Adipocyte (in vitro differentiated cells): ENCODE data around the gene FREM2.

Source experiments
- DNase-seq: peaks from one replicate; pipeline ENCODE4 v3.0.0-alpha.2; 2015; ENCODE audit warnings: low read depth
- H3K27me3 ChIP-seq: replicated peaks from 2 replicates; pipeline ENCODE4 v1.7.0; 2013; ENCODE audit warnings: mild to moderate bottlenecking, low read length, moderate library complexity; ENCODE audit not compliant: control insufficient read depth, insufficient read depth
- H3K36me3 ChIP-seq: 2 replicates; pipeline ENCODE4 v1.7.0; 2013; ENCODE audit warnings: low read length, mild to moderate bottlenecking, moderate library complexity; ENCODE audit not compliant: control insufficient read depth, insufficient read depth, severe bottlenecking
- H3K4me1 ChIP-seq: 2 replicates; pipeline ENCODE4 v1.7.0; 2013; ENCODE audit warnings: mild to moderate bottlenecking, low read length, moderate library complexity; ENCODE audit not compliant: control insufficient read depth, insufficient read depth
- H3K4me3 ChIP-seq: 2 replicates; pipeline ENCODE4 v1.7.0; 2013; ENCODE audit warnings: mild to moderate bottlenecking, low read length, moderate library complexity
- H3K9ac ChIP-seq: 2 replicates; pipeline ENCODE4 v1.7.0; 2013; ENCODE audit warnings: mild to moderate bottlenecking, low read length, moderate library complexity
- H3K9me3 ChIP-seq: 2 replicates; pipeline ENCODE4 v1.7.0; 2013; ENCODE audit warnings: mild to moderate bottlenecking, low read length, moderate library complexity; ENCODE audit not compliant: control insufficient read depth

Gene FREM2

DNA sequence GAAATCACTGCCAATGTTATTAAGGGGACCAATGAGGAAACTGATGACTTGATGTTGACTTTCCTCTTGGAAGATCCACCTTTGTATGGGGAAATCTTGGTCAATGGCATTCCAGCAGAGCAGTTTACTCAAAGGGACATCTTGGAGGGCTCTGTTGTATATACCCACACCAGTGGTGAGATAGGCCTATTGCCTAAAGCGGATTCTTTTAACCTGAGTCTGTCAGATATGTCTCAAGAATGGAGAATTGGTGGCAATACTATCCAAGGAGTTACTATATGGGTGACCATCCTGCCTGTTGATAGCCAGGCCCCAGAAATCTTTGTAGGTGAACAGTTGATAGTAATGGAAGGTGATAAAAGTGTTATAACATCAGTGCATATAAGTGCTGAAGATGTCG is 3.4 kb downstream of the FREM2 start:
- Histone ChIP-seq H3K4me1 (peaks cover 16% of the 10 kb centered on the region), H3K36me3 (no peaks in the 10 kb centered on the region), H3K9ac (no peak overlapping the region), H3K4me3 (no peak overlapping the region), H3K27me3 (peaks cover 58% of the 10 kb centered on the region), H3K9me3 (no peaks in the 10 kb centered on the region)
- no peak for DNase-seq

- Histone ChIP-seq H3K36me3 (no peaks in the 10 kb centered on the region), H3K4me1 (no peaks in the 10 kb centered on the region), H3K9ac (no peak overlapping the region), H3K4me3 (no peak overlapping the region), H3K9me3 (no peaks in the 10 kb centered on the region), H3K27me3 (peaks cover 36% of the 10 kb centered on the region)
- no peak for DNase-seq
Measured at GRCh38 chr13:38693168-38693567, 6.3 kb downstream of the FREM2 start.

DNA sequence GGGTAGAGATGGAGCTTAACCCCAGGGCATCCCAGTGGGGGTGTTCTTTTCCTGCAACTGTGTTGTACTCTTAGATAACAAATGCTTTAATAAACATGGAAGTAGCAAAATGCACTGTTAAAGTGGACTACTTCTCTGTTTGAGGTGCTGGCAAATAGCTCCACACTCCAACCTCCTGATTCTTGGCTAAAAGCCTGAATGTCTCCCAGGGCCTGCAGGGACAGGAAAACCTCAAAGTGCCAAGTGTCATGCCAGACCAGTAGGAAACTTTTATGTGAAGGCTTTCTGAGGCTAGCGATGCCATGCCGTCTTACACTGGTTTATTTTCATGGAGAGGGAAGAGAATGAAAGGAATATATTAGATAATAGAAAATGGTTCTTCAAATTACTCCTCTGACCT is 6.8 kb downstream of the FREM2 start:
- Histone ChIP-seq H3K4me1 (no peaks in the 10 kb centered on the region), H3K27me3 (peaks cover 31% of the 10 kb centered on the region), H3K4me3 (no peak overlapping the region), H3K36me3 (no peaks in the 10 kb centered on the region), H3K9ac (no peak overlapping the region), H3K9me3 (no peaks in the 10 kb centered on the region)
- no peak for DNase-seq

DNA sequence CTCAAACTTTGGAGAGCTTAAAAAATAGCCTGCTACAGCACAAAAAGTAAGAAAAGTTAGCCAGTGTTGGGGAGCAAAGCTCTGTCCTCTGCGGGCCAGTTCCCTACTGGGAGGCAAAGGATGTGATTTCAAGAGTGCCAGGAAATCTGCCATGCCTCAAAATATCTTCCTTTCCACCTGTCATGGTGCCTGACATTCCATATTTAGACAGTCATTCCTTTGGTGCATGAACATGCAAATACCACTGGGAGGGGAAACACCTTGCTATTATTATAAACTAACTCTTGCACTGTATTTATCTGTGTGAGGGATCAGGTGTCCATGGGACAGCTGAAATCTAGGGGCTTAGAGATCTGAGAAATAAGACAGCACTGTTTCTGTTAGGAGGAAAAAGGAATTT is 10.3 kb downstream of the FREM2 start:
- Histone ChIP-seq H3K36me3 (no peaks in the 10 kb centered on the region), H3K27me3 (peaks cover 17% of the 10 kb centered on the region), H3K9ac (no peak overlapping the region), H3K9me3 (no peaks in the 10 kb centered on the region), H3K4me1 (no peaks in the 10 kb centered on the region), H3K4me3 (no peak overlapping the region)
- DNase-seq = no peak

- Histone ChIP-seq H3K36me3 (no peaks in the 10 kb centered on the region), H3K27me3 (peaks cover 13% of the 10 kb centered on the region), H3K9me3 (no peaks in the 10 kb centered on the region), H3K4me1 (no peaks in the 10 kb centered on the region), H3K4me3 (no peak overlapping the region), H3K9ac (no peak overlapping the region)
- DNase-seq = no peak
Measured at GRCh38 chr13:38697628-38698333, 10.9 kb downstream of the FREM2 start.

DNA sequence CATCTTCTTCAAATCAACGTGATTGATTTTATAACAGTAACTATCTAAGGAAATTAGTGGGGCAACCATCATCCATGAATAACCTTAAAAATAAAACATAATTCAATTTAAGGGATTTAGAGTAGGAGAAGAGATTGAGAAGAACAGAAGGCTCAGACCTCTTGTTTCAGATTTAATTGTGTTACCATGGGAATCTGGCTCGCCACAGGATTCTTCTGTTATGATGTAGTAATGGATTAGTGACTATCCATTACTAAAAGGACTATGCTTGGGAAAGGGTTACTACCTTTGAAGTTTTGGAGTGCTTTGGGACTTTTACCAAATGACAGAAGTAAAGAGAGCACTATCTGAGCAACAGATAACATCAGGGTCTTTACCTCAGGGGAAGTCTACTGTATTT is 13.2 kb downstream of the FREM2 start:
- Histone ChIP-seq H3K36me3 (no peaks in the 10 kb centered on the region), H3K4me3 (no peak overlapping the region), H3K9ac (no peak overlapping the region), H3K9me3 (no peaks in the 10 kb centered on the region), H3K4me1 (no peaks in the 10 kb centered on the region), H3K27me3 (peaks cover 15% of the 10 kb centered on the region)
- DNase-seq = no peak

DNA sequence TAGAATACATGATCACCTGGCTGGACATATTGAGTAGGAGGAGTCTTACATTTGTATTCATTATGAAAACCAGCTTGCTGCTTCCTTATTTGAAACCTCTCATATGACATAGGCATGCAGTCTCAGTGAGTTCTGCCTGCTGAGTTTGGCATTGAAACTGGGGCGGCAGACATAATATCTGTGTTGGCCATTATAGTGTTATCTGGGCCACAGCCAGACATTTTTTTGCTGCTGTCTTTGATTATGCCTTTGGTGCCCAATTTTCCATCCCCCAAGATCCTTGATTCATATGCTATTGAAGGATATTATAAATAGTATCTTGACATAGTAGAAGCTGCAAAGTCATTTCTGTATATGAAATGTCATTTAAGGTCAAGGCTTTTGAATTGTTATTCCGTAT is 15.8 kb downstream of the FREM2 start:
- Histone ChIP-seq H3K9ac (no peak overlapping the region), H3K4me1 (no peaks in the 10 kb centered on the region), H3K9me3 (no peaks in the 10 kb centered on the region), H3K4me3 (no peak overlapping the region), H3K36me3 (no peaks in the 10 kb centered on the region), H3K27me3 (peaks cover 9% of the 10 kb centered on the region)
- no peak for DNase-seq

- no peak for DNase-seq
- no peaks in the 10 kb centered on the region for H3K9me3 ChIP-seq
- H3K4me1 ChIP-seq = no peaks in the 10 kb centered on the region
- no peak overlapping the region for H3K9ac ChIP-seq
- peaks cover 8% of the 10 kb centered on the region for H3K27me3 ChIP-seq
- no peaks in the 10 kb centered on the region for H3K36me3 ChIP-seq
- no peak overlapping the region for H3K4me3 ChIP-seq
Measured at GRCh38 chr13:38703255-38703654, 16.4 kb downstream of the FREM2 start.

GRCh38 chr13:38705365-38705764 is 18.5 kb downstream of the FREM2 start:
- H3K36me3 ChIP-seq = no peaks in the 10 kb centered on the region
- no peak overlapping the region for H3K4me3 ChIP-seq
- H3K9ac ChIP-seq = no peak overlapping the region
- H3K9me3 ChIP-seq = no peaks in the 10 kb centered on the region
- H3K4me1 ChIP-seq = no peaks in the 10 kb centered on the region
- H3K27me3 ChIP-seq = peaks cover 8% of the 10 kb centered on the region
- DNase-seq = no peak

GRCh38 chr13:38707460-38707859 is 20.6 kb downstream of the FREM2 start:
- H3K9me3 ChIP-seq = no peaks in the 10 kb centered on the region
- DNase-seq = no peak
- no peaks in the 10 kb centered on the region for H3K4me1 ChIP-seq
- no peak overlapping the region for H3K9ac ChIP-seq
- H3K4me3 ChIP-seq = no peak overlapping the region
- H3K36me3 ChIP-seq = no peaks in the 10 kb centered on the region
- H3K27me3 ChIP-seq = peaks cover 12% of the 10 kb centered on the region

- DNase-seq = no peak
- Histone ChIP-seq H3K9me3 (no peaks in the 10 kb centered on the region), H3K9ac (no peak overlapping the region), H3K36me3 (no peaks in the 10 kb centered on the region), H3K4me3 (no peak overlapping the region), H3K27me3 (peaks cover 5% of the 10 kb centered on the region), H3K4me1 (no peaks in the 10 kb centered on the region)
Measured at GRCh38 chr13:38713046-38713445, 26.2 kb downstream of the FREM2 start.

GRCh38 chr13:38718374-38718773 is 31.5 kb downstream of the FREM2 start:
- no peaks in the 10 kb centered on the region for H3K4me1 ChIP-seq
- DNase-seq = no peak
- no peak overlapping the region for H3K9ac ChIP-seq
- peaks cover 7% of the 10 kb centered on the region for H3K27me3 ChIP-seq
- H3K4me3 ChIP-seq = no peak overlapping the region
- no peaks in the 10 kb centered on the region for H3K36me3 ChIP-seq
- no peaks in the 10 kb centered on the region for H3K9me3 ChIP-seq
